GM12872 (cell line): ENCODE results near the gene NCAM1.

ENCODE experiments used
- CTCF ChIP-seq: IDR thresholded peaks from 3 replicates; pipeline ENCODE4 v1.5.1; 2011; ENCODE audit warnings: low read depth, mild to moderate bottlenecking, low read length, moderate library complexity; ENCODE audit not compliant: insufficient read depth

NCAM1 gene

GRCh38 chr11:113237261-113237660 lies 276.0 kb downstream of the NCAM1 start:
- no peak for TF ChIP-seq CTCF

GRCh38 chr11:113238721-113239120 lies 277.5 kb downstream of the NCAM1 start:
- no peak for TF ChIP-seq CTCF

- no peak for TF ChIP-seq CTCF
Measured at GRCh38 chr11:113240389-113240788, 279.2 kb downstream of the NCAM1 start.

GRCh38 chr11:113240790-113241635 lies 279.8 kb downstream of the NCAM1 start:
- no peak for TF ChIP-seq CTCF

DNA sequence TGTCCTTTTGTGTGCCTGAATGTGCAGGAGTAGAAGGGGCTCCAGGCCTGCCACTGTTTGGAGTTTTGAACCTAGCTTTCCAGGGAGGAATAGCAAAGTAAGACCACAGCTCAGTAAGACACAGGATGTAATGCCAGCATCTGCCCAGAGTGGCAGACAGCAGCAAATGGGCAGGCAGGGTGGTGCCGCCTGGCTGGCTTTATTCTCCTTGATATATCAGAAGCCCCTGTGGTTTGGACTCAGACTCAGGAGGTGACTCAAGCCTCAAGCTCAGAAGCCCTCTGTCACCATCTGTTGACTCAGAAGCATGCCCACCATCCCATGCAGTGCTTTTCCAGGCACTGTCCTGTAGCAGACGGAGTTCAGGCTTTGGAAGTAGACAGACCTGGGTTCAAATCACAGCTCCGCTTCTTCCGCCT lies 280.4 kb downstream of the NCAM1 start:
- no peak for TF ChIP-seq CTCF

DNA sequence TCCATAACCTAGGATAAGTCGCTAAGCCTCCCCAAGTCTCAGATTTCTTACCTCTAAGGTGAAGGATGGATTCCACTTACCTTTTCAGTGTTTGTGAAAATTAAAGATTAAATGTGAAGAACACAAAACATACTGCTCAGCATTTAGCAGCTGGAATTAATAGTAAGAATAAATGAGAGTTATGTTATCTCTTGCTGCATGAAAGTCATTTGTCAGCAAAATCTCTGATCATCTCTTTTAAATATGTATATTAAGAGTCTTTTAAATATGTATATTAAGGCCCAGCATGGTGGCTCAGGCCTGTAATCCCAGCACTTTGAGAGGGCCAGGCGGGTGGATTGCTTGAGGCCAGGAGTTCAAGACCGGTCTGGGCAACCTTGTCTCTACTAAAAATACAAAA lies 280.8 kb downstream of the NCAM1 start:
- TF ChIP-seq CTCF, result no peak

DNA sequence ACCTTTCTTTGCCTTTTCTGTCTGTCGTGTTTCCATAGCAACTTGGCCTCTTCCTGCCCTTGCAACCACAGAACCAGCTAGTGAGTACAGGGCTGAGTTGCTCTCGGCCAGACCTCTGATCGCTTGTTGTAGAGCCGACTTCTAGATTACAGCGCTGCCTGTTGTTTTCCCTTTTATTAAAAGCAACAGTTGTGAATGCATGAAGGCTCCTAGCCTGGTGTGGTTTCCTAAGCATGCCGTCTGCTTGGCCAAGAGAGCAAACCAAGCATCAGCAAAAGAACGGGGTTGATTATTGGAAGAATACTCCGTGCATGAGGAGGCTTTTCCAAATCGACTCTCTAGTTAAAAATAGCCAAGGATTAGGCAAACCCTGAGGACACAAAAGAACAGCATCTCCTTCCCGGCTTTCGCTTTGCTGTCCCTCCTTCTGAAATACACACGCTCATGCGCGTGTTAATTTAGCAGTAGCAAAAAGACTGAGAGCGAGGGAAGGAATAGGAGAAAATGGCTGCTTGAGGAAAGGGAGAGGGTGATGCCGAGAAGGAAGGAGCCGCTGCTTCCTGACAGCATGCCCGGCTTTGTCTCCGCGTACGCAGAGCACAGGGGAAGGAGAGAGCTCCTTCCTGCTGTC lies 281.7 kb downstream of the NCAM1 start:
- no peak for TF ChIP-seq CTCF
